ENCODE data around the gene ELAC1.

DNA sequence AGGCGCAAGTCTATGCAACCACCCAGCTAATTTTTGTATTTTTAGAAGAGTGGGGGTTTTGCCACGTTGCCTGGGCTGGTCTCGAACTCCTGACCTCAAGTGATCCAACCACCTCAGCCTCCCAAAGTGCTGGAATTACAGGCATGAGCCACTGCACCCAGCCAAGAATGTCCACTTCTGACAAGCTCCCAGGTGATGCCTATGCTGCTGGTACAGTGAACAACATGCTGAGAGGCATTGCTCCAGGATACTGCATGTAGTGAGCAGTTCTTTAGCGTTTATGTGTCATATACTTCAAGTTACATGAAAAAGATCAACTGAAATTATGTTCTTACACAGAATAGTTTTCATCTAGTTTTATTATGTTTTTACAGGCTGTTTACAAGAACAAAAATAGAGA lies 17.2 kb upstream of the ELAC1 start:
- TF ChIP-seq, protein P1, sequence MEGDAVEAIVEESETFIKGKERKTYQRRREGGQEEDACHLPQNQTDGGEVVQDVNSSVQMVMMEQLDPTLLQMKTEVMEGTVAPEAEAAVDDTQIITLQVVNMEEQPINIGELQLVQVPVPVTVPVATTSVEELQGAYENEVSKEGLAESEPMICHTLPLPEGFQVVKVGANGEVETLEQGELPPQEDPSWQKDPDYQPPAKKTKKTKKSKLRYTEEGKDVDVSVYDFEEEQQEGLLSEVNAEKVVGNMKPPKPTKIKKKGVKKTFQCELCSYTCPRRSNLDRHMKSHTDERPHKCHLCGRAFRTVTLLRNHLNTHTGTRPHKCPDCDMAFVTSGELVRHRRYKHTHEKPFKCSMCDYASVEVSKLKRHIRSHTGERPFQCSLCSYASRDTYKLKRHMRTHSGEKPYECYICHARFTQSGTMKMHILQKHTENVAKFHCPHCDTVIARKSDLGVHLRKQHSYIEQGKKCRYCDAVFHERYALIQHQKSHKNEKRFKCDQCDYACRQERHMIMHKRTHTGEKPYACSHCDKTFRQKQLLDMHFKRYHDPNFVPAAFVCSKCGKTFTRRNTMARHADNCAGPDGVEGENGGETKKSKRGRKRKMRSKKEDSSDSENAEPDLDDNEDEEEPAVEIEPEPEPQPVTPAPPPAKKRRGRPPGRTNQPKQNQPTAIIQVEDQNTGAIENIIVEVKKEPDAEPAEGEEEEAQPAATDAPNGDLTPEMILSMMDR (conservative IDR thresholded peaks at IDR 0.05; ENCODE audit: low read depth, low read length) = no peak
- no peak for TF ChIP-seq EZH2phosphoT487 (IDR thresholded peaks at IDR 0.05; ENCODE audit: borderline replicate concordance, low read length)
- no peak for TF ChIP-seq EZH2 (IDR thresholded peaks at IDR 0.05; ENCODE audit: low read length, unreplicated experiment)

All from PC-3 (cell line).